Stimulated activated memory B cell treated with anti-CD40 and anti-IgM and Interleukin-4, amounts not matched to agents 10 μg/mL and 1 μg/mL and 100 μg/mL, for 72 hours (primary cell): ENCODE measurements around the gene MPDZ.

Source experiments
- ATAC-seq: fragments of 150-1000 bp; cut with Tn5 transposase; 2 replicates; pipeline ENCODE4 v1.10.0; 2021
- H3K27ac Mint-ChIP-seq: one replicate; pipeline ENCODE4 v1.8.0; 2022; ENCODE audit warnings: mild to moderate bottlenecking, mixed read lengths
- H3K27me3 Mint-ChIP-seq: one replicate; pipeline ENCODE4 v1.8.0; 2022; ENCODE audit warnings: mixed read lengths
- H3K36me3 Mint-ChIP-seq: one replicate; pipeline ENCODE4 v1.8.0; 2022; ENCODE audit warnings: mixed read lengths
- H3K4me1 Mint-ChIP-seq: one replicate; pipeline ENCODE4 v1.8.0; 2022; ENCODE audit warnings: mixed read lengths
- H3K4me3 Mint-ChIP-seq: one replicate; pipeline ENCODE4 v1.8.0; 2022; ENCODE audit warnings: mild to moderate bottlenecking, moderate library complexity, mixed read lengths
- H3K9me3 Mint-ChIP-seq: one replicate; pipeline ENCODE4 v1.8.0; 2022; ENCODE audit warnings: mixed read lengths

The MPDZ gene

GRCh38 chr9:13110766-13111417 is 168.6 kb downstream of the MPDZ start:
- H3K4me3 Mint-ChIP-seq, result no peak overlapping the region
- H3K4me1 Mint-ChIP-seq, result no peaks in the 10 kb centered on the region
- H3K27me3 Mint-ChIP-seq, result no peaks in the 10 kb centered on the region
- H3K9me3 Mint-ChIP-seq, result no peaks in the 10 kb centered on the region
- H3K36me3 Mint-ChIP-seq, result no peaks in the 10 kb centered on the region
- H3K27ac Mint-ChIP-seq, result no peak overlapping the region
- no peak for ATAC-seq

- ATAC-seq, result no peak
- Mint-ChIP-seq H3K4me3 (no peak overlapping the region), H3K36me3 (no peaks in the 10 kb centered on the region), H3K4me1 (no peaks in the 10 kb centered on the region), H3K27me3 (no peaks in the 10 kb centered on the region), H3K9me3 (no peaks in the 10 kb centered on the region), H3K27ac (no peak overlapping the region)
Measured at GRCh38 chr9:13109781-13110180, 169.7 kb downstream of the MPDZ start.

- H3K27me3 Mint-ChIP-seq, result no peaks in the 10 kb centered on the region
- H3K27ac Mint-ChIP-seq, result no peak overlapping the region
- no peaks in the 10 kb centered on the region for H3K36me3 Mint-ChIP-seq
- H3K4me1 Mint-ChIP-seq, result no peaks in the 10 kb centered on the region
- H3K9me3 Mint-ChIP-seq, result no peaks in the 10 kb centered on the region
- H3K4me3 Mint-ChIP-seq, result no peak overlapping the region
- ATAC-seq, result no peak
Measured at GRCh38 chr9:13107008-13107407, 172.5 kb downstream of the MPDZ start.

GRCh38 chr9:13100914-13101572 is 178.4 kb downstream of the MPDZ start:
- no peaks in the 10 kb centered on the region for H3K9me3 Mint-ChIP-seq
- no peaks in the 10 kb centered on the region for H3K4me1 Mint-ChIP-seq
- no peaks in the 10 kb centered on the region for H3K36me3 Mint-ChIP-seq
- no peak overlapping the region for H3K27ac Mint-ChIP-seq
- no peaks in the 10 kb centered on the region for H3K27me3 Mint-ChIP-seq
- no peak for ATAC-seq
- H3K4me3 Mint-ChIP-seq, result no peak overlapping the region

GRCh38 chr9:13095056-13095455 is 184.4 kb downstream of the MPDZ start:
- no peak for ATAC-seq
- Mint-ChIP-seq H3K36me3 (no peaks in the 10 kb centered on the region), H3K4me3 (no peak overlapping the region), H3K9me3 (peaks cover 3% of the 10 kb centered on the region), H3K27ac (no peak overlapping the region), H3K4me1 (no peaks in the 10 kb centered on the region), H3K27me3 (no peaks in the 10 kb centered on the region)

GRCh38 chr9:13090628-13091027 is 188.9 kb downstream of the MPDZ start:
- H3K27ac Mint-ChIP-seq, result no peak overlapping the region
- peaks cover 3% of the 10 kb centered on the region for H3K9me3 Mint-ChIP-seq
- H3K4me3 Mint-ChIP-seq, result no peak overlapping the region

GRCh38 chr9:13089666-13090065 is 189.8 kb downstream of the MPDZ start:
- no peaks in the 10 kb centered on the region for H3K4me1 Mint-ChIP-seq
- no peak overlapping the region for H3K4me3 Mint-ChIP-seq
- H3K27me3 Mint-ChIP-seq, result no peaks in the 10 kb centered on the region

More at GRCh38 chr9:13090628-13091027, 188.9 kb downstream of the MPDZ start:
- H3K27me3 Mint-ChIP-seq, result no peaks in the 10 kb centered on the region
- H3K4me1 Mint-ChIP-seq, result no peaks in the 10 kb centered on the region
- no peak for ATAC-seq
- no peaks in the 10 kb centered on the region for H3K36me3 Mint-ChIP-seq

GRCh38 chr9:13088720-13089427 is 190.6 kb downstream of the MPDZ start:
- ATAC-seq, result no peak
- Mint-ChIP-seq H3K36me3 (no peaks in the 10 kb centered on the region), H3K27ac (no peak overlapping the region), H3K27me3 (no peaks in the 10 kb centered on the region), H3K4me1 (no peaks in the 10 kb centered on the region), H3K4me3 (no peak overlapping the region), H3K9me3 (no peaks in the 10 kb centered on the region)

More at GRCh38 chr9:13089666-13090065, 189.8 kb downstream of the MPDZ start:
- Mint-ChIP-seq H3K36me3 (no peaks in the 10 kb centered on the region), H3K9me3 (no peaks in the 10 kb centered on the region), H3K27ac (no peak overlapping the region)
- no peak for ATAC-seq

GRCh38 chr9:13083963-13084528 is 195.4 kb downstream of the MPDZ start:
- H3K4me1 Mint-ChIP-seq, result no peaks in the 10 kb centered on the region
- H3K27ac Mint-ChIP-seq, result no peak overlapping the region
- no peak overlapping the region for H3K4me3 Mint-ChIP-seq
- no peak for ATAC-seq
- no peaks in the 10 kb centered on the region for H3K9me3 Mint-ChIP-seq
- no peaks in the 10 kb centered on the region for H3K36me3 Mint-ChIP-seq
- H3K27me3 Mint-ChIP-seq, result no peaks in the 10 kb centered on the region

GRCh38 chr9:13083366-13083765 is 196.1 kb downstream of the MPDZ start:
- Mint-ChIP-seq H3K27me3 (no peaks in the 10 kb centered on the region), H3K4me3 (no peak overlapping the region), H3K9me3 (no peaks in the 10 kb centered on the region), H3K4me1 (no peaks in the 10 kb centered on the region), H3K27ac (no peak overlapping the region), H3K36me3 (no peaks in the 10 kb centered on the region)
- ATAC-seq, result no peak

- no peaks in the 10 kb centered on the region for H3K36me3 Mint-ChIP-seq
- no peak overlapping the region for H3K27ac Mint-ChIP-seq
- no peaks in the 10 kb centered on the region for H3K9me3 Mint-ChIP-seq
- no peak overlapping the region for H3K4me3 Mint-ChIP-seq
- no peaks in the 10 kb centered on the region for H3K27me3 Mint-ChIP-seq
- H3K4me1 Mint-ChIP-seq, result no peaks in the 10 kb centered on the region
- ATAC-seq, result no peak
Measured at GRCh38 chr9:13082796-13083195, 196.7 kb downstream of the MPDZ start.

- H3K27ac Mint-ChIP-seq, result no peak overlapping the region
- H3K27me3 Mint-ChIP-seq, result no peaks in the 10 kb centered on the region
- H3K36me3 Mint-ChIP-seq, result no peaks in the 10 kb centered on the region
- peaks cover 15% of the 10 kb centered on the region for H3K9me3 Mint-ChIP-seq
- ATAC-seq, result no peak
- H3K4me3 Mint-ChIP-seq, result no peak overlapping the region
- no peaks in the 10 kb centered on the region for H3K4me1 Mint-ChIP-seq
Measured at GRCh38 chr9:13078164-13078563, 201.3 kb downstream of the MPDZ start.

GRCh38 chr9:13076616-13077015 is 202.9 kb downstream of the MPDZ start:
- H3K36me3 Mint-ChIP-seq, result no peaks in the 10 kb centered on the region
- H3K4me3 Mint-ChIP-seq, result no peak overlapping the region

GRCh38 chr9:13071921-13072320 is 207.6 kb downstream of the MPDZ start:
- Mint-ChIP-seq H3K4me3 (no peak overlapping the region), H3K27ac (no peak overlapping the region), H3K9me3 (peaks cover 23% of the 10 kb centered on the region), H3K27me3 (no peaks in the 10 kb centered on the region), H3K36me3 (no peaks in the 10 kb centered on the region), H3K4me1 (no peaks in the 10 kb centered on the region)
- ATAC-seq, result no peak

More at GRCh38 chr9:13076616-13077015, 202.9 kb downstream of the MPDZ start:
- Mint-ChIP-seq H3K4me1 (no peaks in the 10 kb centered on the region), H3K27me3 (no peaks in the 10 kb centered on the region), H3K9me3 (peaks cover 20% of the 10 kb centered on the region), H3K27ac (no peak overlapping the region)
- ATAC-seq, result no peak
